ENCODE results near the gene TSEN34. TPM values are rescaled to one million over a fixed set of nuclear protein-coding genes. Genes with fewer than 3 reads are reported as not detected.

The TSEN34 gene
- total RNA-seq, 1 donor from 2014 or later = 52.6 TPM

DNA sequence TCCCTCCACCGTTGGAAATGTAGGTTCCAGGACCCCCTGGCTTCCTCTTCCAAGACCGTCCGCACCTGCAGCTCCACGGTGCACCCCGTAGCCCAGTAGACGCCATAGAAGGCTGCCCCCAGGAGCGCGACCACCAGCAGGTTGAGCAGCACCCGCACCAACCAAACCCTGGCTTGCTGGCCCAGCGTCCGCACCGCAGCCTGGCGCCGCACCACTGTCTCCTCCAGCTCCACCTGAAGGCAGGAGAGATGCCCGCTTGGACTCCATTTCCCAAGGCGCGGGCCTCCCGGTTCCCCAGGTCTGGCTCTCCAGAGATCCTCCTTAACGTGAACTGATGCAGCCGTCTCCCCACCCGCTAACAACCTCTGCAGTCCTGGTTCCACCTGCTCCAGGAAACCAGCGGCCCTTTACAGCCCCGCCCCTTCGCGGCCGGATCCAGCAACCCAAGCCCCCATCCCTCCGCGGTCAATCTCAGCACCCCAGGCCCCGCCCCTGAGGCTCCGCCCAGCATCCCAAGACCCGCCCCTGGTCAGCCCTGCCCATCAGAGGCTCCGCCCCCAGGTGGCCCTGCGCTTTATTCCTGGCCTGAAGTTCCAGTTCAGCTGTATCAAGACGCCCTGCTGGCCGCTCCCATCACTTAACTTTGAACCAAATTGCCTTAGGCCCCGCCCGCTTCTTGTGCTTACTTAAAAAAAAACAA, 26.6 kb upstream of the TSEN34 start:
- Histone ChIP-seq H3K27ac (ENCODE audit: low read depth, low read length) (no peak overlapping the region), H3K9ac (ENCODE audit: low read length) (no peak overlapping the region), H4K20me1 (ENCODE audit: insufficient read depth, low read length) (no peaks in the 10 kb centered on the region), H3K4me1 (ENCODE audit: insufficient read depth, low read length) (peaks cover 13% of the 10 kb centered on the region), H3K79me2 (ENCODE audit: insufficient read depth, low read length) (no peaks in the 10 kb centered on the region), H3K4me3 (ENCODE audit: insufficient read depth, low read depth, low read length) (peak overlapping the region; percentile 23), H2AFZ (ENCODE audit: low read depth, low read length) (peak overlapping the region; percentile 41), H3K27me3 (ENCODE audit: insufficient read depth, low read length) (no peaks in the 10 kb centered on the region), H3K9me3 (ENCODE audit: insufficient read depth, low read depth, low read length) (no peaks in the 10 kb centered on the region), H3K36me3 (ENCODE audit: insufficient read depth, low read length) (no peaks in the 10 kb centered on the region), H3K4me2 (ENCODE audit: low read length) (peak overlapping the region; percentile 71)
- Mint-ChIP-seq H3K4me3 (ENCODE audit: unreplicated experiment) (no peak overlapping the region), H3K27me3 (ENCODE audit: low read depth, unreplicated experiment) (peaks cover 10% of the 10 kb centered on the region), H3K27ac (ENCODE audit: unreplicated experiment) (no peak overlapping the region), H3K4me1 (ENCODE audit: low read depth, unreplicated experiment) (peaks cover 7% of the 10 kb centered on the region), H3K36me3 (ENCODE audit: low read depth, unreplicated experiment) (peaks cover 6% of the 10 kb centered on the region), H3K9me3 (ENCODE audit: unreplicated experiment) (peaks cover 7% of the 10 kb centered on the region)
- FAIRE-seq = no peak
- TF ChIP-seq, protein P1, sequence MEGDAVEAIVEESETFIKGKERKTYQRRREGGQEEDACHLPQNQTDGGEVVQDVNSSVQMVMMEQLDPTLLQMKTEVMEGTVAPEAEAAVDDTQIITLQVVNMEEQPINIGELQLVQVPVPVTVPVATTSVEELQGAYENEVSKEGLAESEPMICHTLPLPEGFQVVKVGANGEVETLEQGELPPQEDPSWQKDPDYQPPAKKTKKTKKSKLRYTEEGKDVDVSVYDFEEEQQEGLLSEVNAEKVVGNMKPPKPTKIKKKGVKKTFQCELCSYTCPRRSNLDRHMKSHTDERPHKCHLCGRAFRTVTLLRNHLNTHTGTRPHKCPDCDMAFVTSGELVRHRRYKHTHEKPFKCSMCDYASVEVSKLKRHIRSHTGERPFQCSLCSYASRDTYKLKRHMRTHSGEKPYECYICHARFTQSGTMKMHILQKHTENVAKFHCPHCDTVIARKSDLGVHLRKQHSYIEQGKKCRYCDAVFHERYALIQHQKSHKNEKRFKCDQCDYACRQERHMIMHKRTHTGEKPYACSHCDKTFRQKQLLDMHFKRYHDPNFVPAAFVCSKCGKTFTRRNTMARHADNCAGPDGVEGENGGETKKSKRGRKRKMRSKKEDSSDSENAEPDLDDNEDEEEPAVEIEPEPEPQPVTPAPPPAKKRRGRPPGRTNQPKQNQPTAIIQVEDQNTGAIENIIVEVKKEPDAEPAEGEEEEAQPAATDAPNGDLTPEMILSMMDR (IDR thresholded peaks at IDR 0.05; ENCODE audit: insufficient read depth, low read depth, low read length) = no peak
- TF ChIP-seq EZH2 (IDR thresholded peaks at IDR 0.05; ENCODE audit: insufficient read depth, low read length) = no peak
- peak; percentile 25 for DNase-seq (ENCODE audit: low read depth)

DNA sequence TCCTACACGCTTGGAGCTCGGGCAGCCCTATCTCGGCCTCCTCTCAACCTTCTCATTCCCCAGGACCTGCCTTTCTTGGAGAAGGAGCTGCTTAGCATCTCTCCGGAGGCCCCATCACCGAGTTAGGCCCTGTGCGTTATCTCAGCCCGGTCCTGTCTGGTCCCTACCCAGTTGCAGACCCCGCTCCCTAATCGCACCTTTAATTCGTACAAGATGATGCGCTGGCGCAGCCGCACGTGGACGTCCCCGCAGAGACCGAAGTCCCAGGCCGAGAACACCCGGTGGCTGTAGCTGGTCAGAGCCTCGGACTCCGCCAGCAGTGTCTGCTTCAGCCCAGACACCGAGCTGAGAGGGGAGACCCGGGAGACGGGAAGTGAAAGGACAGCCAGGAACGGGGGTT, 25.9 kb upstream of the TSEN34 start:
- H2AFZ ChIP-seq (ENCODE audit: low read depth, low read length) = no peak overlapping the region
- TF ChIP-seq, protein P1 (IDR thresholded peaks at IDR 0.05; ENCODE audit: insufficient read depth, low read depth, low read length) = no peak
- Mint-ChIP-seq H3K36me3 (ENCODE audit: low read depth, unreplicated experiment) (peaks cover 6% of the 10 kb centered on the region), H3K27me3 (ENCODE audit: low read depth, unreplicated experiment) (peaks cover 10% of the 10 kb centered on the region), H3K4me3 (ENCODE audit: unreplicated experiment) (no peak overlapping the region), H3K9me3 (ENCODE audit: unreplicated experiment) (peaks cover 7% of the 10 kb centered on the region), H3K27ac (ENCODE audit: unreplicated experiment) (no peak overlapping the region), H3K4me1 (ENCODE audit: low read depth, unreplicated experiment) (peaks cover 7% of the 10 kb centered on the region)
- no peaks in the 10 kb centered on the region for H3K36me3 ChIP-seq (ENCODE audit: insufficient read depth, low read length)
- H3K27me3 ChIP-seq (ENCODE audit: insufficient read depth, low read length) = no peaks in the 10 kb centered on the region
- no peak overlapping the region for H3K27ac ChIP-seq (ENCODE audit: low read depth, low read length)
- H3K9me3 ChIP-seq (ENCODE audit: insufficient read depth, low read depth, low read length) = no peaks in the 10 kb centered on the region
- H3K9ac ChIP-seq (ENCODE audit: low read length) = no peak overlapping the region
- no peak overlapping the region for H3K4me2 ChIP-seq (ENCODE audit: low read length)
- peaks cover 12% of the 10 kb centered on the region for H3K4me1 ChIP-seq (ENCODE audit: insufficient read depth, low read length)
- DNase-seq (ENCODE audit: low read depth) (no peak), FAIRE-seq (no peak)
- H3K79me2 ChIP-seq (ENCODE audit: insufficient read depth, low read length) = no peaks in the 10 kb centered on the region
- H3K4me3 ChIP-seq (ENCODE audit: insufficient read depth, low read depth, low read length) = no peak overlapping the region
- no peaks in the 10 kb centered on the region for H4K20me1 ChIP-seq (ENCODE audit: insufficient read depth, low read length)

DNA sequence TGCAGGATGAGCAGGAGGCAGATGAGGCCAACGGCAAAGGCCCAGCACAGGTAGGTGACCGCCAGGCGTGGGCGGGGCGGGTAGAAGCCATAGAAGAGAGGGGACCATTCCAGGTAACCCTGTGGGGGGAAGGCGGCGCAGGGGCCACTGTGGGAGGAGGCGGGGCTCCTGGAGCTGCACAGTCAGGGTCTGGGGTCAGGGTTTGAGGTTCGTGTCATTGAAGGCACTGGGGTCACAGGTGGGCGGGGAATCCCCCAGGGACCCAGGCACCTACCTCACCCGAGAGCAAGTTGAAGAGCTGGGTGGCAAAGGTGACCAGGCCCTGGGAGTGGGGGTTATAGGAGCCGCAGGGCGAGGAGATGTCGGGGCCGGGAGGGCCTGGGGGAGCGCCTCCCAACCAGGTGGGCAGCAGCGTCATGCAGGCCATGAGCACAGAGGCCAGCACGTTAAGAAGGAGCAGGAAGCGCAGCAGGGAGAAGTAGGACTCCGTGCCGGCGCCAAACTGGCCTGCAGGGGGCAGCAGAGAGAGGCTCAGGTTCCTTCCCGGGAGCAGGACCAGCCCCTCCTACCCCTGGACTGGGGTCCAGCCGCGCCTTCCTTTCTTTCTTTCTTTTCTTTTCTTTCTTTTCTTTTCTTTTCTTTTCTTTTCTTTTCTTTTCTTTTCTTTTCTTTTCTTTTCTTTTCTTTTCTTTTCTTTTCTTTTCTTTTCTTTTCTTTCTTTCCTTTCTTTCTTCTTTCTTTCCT, 22.8 kb upstream of the TSEN34 start:
- peaks cover 2% of the 10 kb centered on the region for H3K36me3 Mint-ChIP-seq (ENCODE audit: low read depth, unreplicated experiment)
- FAIRE-seq = no peak
- H3K27ac ChIP-seq (ENCODE audit: low read depth, low read length) = no peak overlapping the region

More for the DNA sequence above, 22.8 kb upstream of the TSEN34 start:
- H3K9ac ChIP-seq (ENCODE audit: low read length) = no peak overlapping the region
- H3K4me2 ChIP-seq (ENCODE audit: low read length) = no peak overlapping the region
- no peaks in the 10 kb centered on the region for H3K36me3 ChIP-seq (ENCODE audit: insufficient read depth, low read length)
- TF ChIP-seq EZH2 (IDR thresholded peaks at IDR 0.05; ENCODE audit: insufficient read depth, low read length) = no peak
- TF ChIP-seq, protein P1 (IDR thresholded peaks at IDR 0.05; ENCODE audit: insufficient read depth, low read depth, low read length) = peak; percentile 63
- Mint-ChIP-seq H3K27me3 (ENCODE audit: low read depth, unreplicated experiment) (peaks cover 10% of the 10 kb centered on the region), H3K27ac (ENCODE audit: unreplicated experiment) (no peak overlapping the region), H3K9me3 (ENCODE audit: unreplicated experiment) (peaks cover 7% of the 10 kb centered on the region), H3K4me3 (ENCODE audit: unreplicated experiment) (no peak overlapping the region), H3K4me1 (ENCODE audit: low read depth, unreplicated experiment) (peaks cover 2% of the 10 kb centered on the region)
- H3K79me2 ChIP-seq (ENCODE audit: insufficient read depth, low read length) = no peaks in the 10 kb centered on the region
- DNase-seq (ENCODE audit: low read depth) = peak; percentile 45
- H3K4me1 ChIP-seq (ENCODE audit: insufficient read depth, low read length) = peaks cover 5% of the 10 kb centered on the region
- H3K4me3 ChIP-seq (ENCODE audit: insufficient read depth, low read depth, low read length) = no peak overlapping the region
- no peaks in the 10 kb centered on the region for H4K20me1 ChIP-seq (ENCODE audit: insufficient read depth, low read length)
- no peaks in the 10 kb centered on the region for H3K9me3 ChIP-seq (ENCODE audit: insufficient read depth, low read depth, low read length)
- H3K27me3 ChIP-seq (ENCODE audit: insufficient read depth, low read length) = no peaks in the 10 kb centered on the region
- peak overlapping the region; percentile 10 for H2AFZ ChIP-seq (ENCODE audit: low read depth, low read length)

All from astrocyte (in vitro differentiated cells and primary cell).